ENCODE data around the gene MRPL11.

- TF ChIP-seq CTCF (IDR thresholded peaks at IDR 0.05; ENCODE audit: low read depth, low read length) (no peak), POLR2A (IDR thresholded peaks at IDR 0.05; ENCODE audit: extremely low read depth, insufficient read length) (peak; percentile 53), MAX (IDR thresholded peaks at IDR 0.05; ENCODE audit: low read depth, low read length) (peak; percentile 35), MYC (IDR thresholded peaks at IDR 0.05; ENCODE audit: low read depth, low read length) (peak; percentile 53)
Measured at GRCh38 chr11:66466225-66467033, 27.8 kb upstream of the MRPL11 start, which contains the start of gene PELI3.
